ENCODE data around the gene RCOR3.
A peak's percentile ranks its signal among the peaks of the same experiment; 100 is the strongest.

The RCOR3 gene

GRCh38 chr1:211323156-211324063 is 64.2 kb downstream of the RCOR3 start:
- Histone ChIP-seq H3K4me3 (no peak overlapping the region), H3K36me3 (no peaks in the 10 kb centered on the region), H3K4me1 (peaks cover 19% of the 10 kb centered on the region), H3K9ac (no peak overlapping the region), H4K20me1 (peaks cover 8% of the 10 kb centered on the region), H3K4me2 (no peak overlapping the region), H3K9me3 (no peaks in the 10 kb centered on the region), H3K27me3 (no peaks in the 10 kb centered on the region), H3K27ac (no peak overlapping the region)
- no peak for TF ChIP-seq Cebpa-rat (IDR thresholded peaks at IDR 0.05)

GRCh38 chr1:211324992-211325775 is 66.0 kb downstream of the RCOR3 start:
- no peak overlapping the region for H3K27ac ChIP-seq

GRCh38 chr1:211326140-211326527 is 67.0 kb downstream of the RCOR3 start:
- TF ChIP-seq Cebpa-rat (IDR thresholded peaks at IDR 0.05), result no peak
- Histone ChIP-seq H4K20me1 (peaks cover 36% of the 10 kb centered on the region), H3K4me2 (peak overlapping the region; percentile 97), H3K9ac (peak overlapping the region; percentile 86), H3K4me1 (peaks cover 41% of the 10 kb centered on the region), H3K27me3 (no peaks in the 10 kb centered on the region), H3K36me3 (no peaks in the 10 kb centered on the region), H3K9me3 (no peaks in the 10 kb centered on the region), H3K4me3 (peak overlapping the region; percentile 82), H3K27ac (peak overlapping the region; percentile 86)

More at GRCh38 chr1:211324992-211325775, 66.0 kb downstream of the RCOR3 start:
- Histone ChIP-seq H3K4me3 (no peak overlapping the region), H3K9me3 (no peaks in the 10 kb centered on the region), H3K4me2 (no peak overlapping the region), H3K36me3 (no peaks in the 10 kb centered on the region), H3K4me1 (peaks cover 37% of the 10 kb centered on the region), H4K20me1 (peaks cover 26% of the 10 kb centered on the region), H3K27me3 (no peaks in the 10 kb centered on the region), H3K9ac (no peak overlapping the region)
- TF ChIP-seq Cebpa-rat (IDR thresholded peaks at IDR 0.05), result no peak

GRCh38 chr1:211326528-211327345 is 67.6 kb downstream of the RCOR3 start, which contains the start of gene TRAF5:
TSS of gene TRAF5 (plus strand) at chr1:211326833. CDS start at chr1:211353240, 26,407 bp downstream.
- Histone ChIP-seq H3K4me2 (peak within 1 kb of the TSS; percentile 97), H3K27ac (peak within 1 kb of the TSS; percentile 86), H3K4me3 (peak within 1 kb of the TSS; percentile 82)

GRCh38 chr1:211327346-211327921 is 68.3 kb downstream of the RCOR3 start:
- H3K4me3 ChIP-seq, result peak overlapping the region; percentile 82
- peaks cover 49% of the 10 kb centered on the region for H4K20me1 ChIP-seq
- H3K9ac ChIP-seq, result peak overlapping the region; percentile 86

More at GRCh38 chr1:211326528-211327345, 67.6 kb downstream of the RCOR3 start, which contains the start of gene TRAF5:
- H3K9ac ChIP-seq, result peak within 1 kb of the TSS; percentile 86
- peaks cover 42% of the 10 kb centered on the region for H4K20me1 ChIP-seq
- no peaks in the 10 kb centered on the region for H3K36me3 ChIP-seq
- H3K9me3 ChIP-seq, result no peaks in the 10 kb centered on the region
- no peaks in the 10 kb centered on the region for H3K27me3 ChIP-seq
- TF ChIP-seq Cebpa-rat (IDR thresholded peaks at IDR 0.05), result no peak
- peaks cover 45% of the 10 kb centered on the region for H3K4me1 ChIP-seq

GRCh38 chr1:211328084-211328694 is 69.0 kb downstream of the RCOR3 start:
- Histone ChIP-seq H3K4me2 (peak overlapping the region; percentile 97), H3K27me3 (no peaks in the 10 kb centered on the region), H3K4me1 (peaks cover 55% of the 10 kb centered on the region), H3K4me3 (peak overlapping the region; percentile 82), H3K27ac (no peak overlapping the region), H3K36me3 (no peaks in the 10 kb centered on the region), H4K20me1 (peaks cover 53% of the 10 kb centered on the region), H3K9me3 (no peaks in the 10 kb centered on the region), H3K9ac (peak overlapping the region; percentile 86)
- TF ChIP-seq Cebpa-rat (IDR thresholded peaks at IDR 0.05), result no peak

More at GRCh38 chr1:211327346-211327921, 68.3 kb downstream of the RCOR3 start:
- H3K4me1 ChIP-seq, result peaks cover 52% of the 10 kb centered on the region
- H3K9me3 ChIP-seq, result no peaks in the 10 kb centered on the region
- TF ChIP-seq Cebpa-rat (IDR thresholded peaks at IDR 0.05), result no peak
- peak overlapping the region; percentile 97 for H3K4me2 ChIP-seq
- peak overlapping the region; percentile 86 for H3K27ac ChIP-seq
- no peaks in the 10 kb centered on the region for H3K27me3 ChIP-seq
- H3K36me3 ChIP-seq, result no peaks in the 10 kb centered on the region

DNA sequence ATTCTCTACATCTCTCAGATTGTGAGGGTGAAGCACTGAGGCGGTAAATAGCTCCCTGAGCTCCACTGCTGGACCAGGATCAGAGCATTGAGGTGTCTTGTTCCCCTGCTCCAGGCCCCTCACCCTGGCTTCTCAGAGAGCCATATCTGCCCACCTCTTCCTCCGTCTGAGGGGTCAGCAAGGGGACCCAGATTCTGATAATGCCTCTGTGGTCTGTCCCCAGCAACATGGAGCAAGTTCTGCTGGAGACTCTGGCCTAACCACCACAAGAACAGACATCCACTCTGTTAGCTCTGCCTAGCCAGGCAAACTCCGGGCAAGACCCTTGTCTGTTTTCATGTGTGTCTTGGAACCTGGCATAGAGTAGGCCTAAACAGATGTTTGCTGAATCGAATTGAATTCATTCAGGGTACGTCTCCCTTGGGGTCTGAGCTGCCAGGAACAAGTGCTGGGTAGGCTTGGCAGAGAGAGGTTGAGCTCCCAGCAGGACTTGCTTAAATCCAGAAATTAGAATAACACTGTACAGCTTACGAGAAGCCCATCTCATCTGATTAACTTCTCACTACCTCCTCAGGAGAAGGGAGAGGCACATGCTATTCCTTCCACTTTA is 69.8 kb downstream of the RCOR3 start:
- Histone ChIP-seq H3K27me3 (no peaks in the 10 kb centered on the region), H3K9ac (peak overlapping the region; percentile 86), H3K36me3 (no peaks in the 10 kb centered on the region), H3K4me2 (peak overlapping the region; percentile 97), H3K4me3 (no peak overlapping the region), H4K20me1 (peaks cover 61% of the 10 kb centered on the region), H3K4me1 (peaks cover 55% of the 10 kb centered on the region), H3K27ac (no peak overlapping the region), H3K9me3 (no peaks in the 10 kb centered on the region)
- TF ChIP-seq Cebpa-rat (IDR thresholded peaks at IDR 0.05), result no peak

GRCh38 chr1:211329764-211330201 is 70.6 kb downstream of the RCOR3 start:
- H3K36me3 ChIP-seq, result no peaks in the 10 kb centered on the region
- peaks cover 69% of the 10 kb centered on the region for H4K20me1 ChIP-seq
- 0 out of 2 replicates have a peak overlapping the region, but pooled peaks have one; percentile 7 for H3K27ac ChIP-seq
- H3K9me3 ChIP-seq, result no peaks in the 10 kb centered on the region
- H3K4me2 ChIP-seq, result peak overlapping the region; percentile 97
- peaks cover 58% of the 10 kb centered on the region for H3K4me1 ChIP-seq
- no peak overlapping the region for H3K4me3 ChIP-seq
- no peak for TF ChIP-seq Cebpa-rat (IDR thresholded peaks at IDR 0.05)
- no peaks in the 10 kb centered on the region for H3K27me3 ChIP-seq
- H3K9ac ChIP-seq, result peak overlapping the region; percentile 86

All from BLaER1 (cell line).